IPS DF 6.9 (cell line): ENCODE measurements around the gene VCL.

Experiments used
- DNase-seq: peaks from one replicate; pipeline ENCODE4 v3.0.0-alpha.2; 2013; ENCODE audit warnings: low read depth, low spot score
- H3K27ac ChIP-seq: one replicate; pipeline ENCODE4 v1.5.1; 2013; ENCODE audit warnings: low read length, control low read depth
- H3K27me3 ChIP-seq: 2 replicates; pipeline ENCODE4 v1.6.1; 2013; ENCODE audit warnings: mild to moderate bottlenecking, low read length; ENCODE audit not compliant: control insufficient read depth, insufficient read depth
- H3K36me3 ChIP-seq: 2 replicates; pipeline ENCODE4 v1.6.1; 2013; ENCODE audit warnings: low read length; ENCODE audit not compliant: control insufficient read depth, insufficient read depth
- H3K4me1 ChIP-seq: 2 replicates; pipeline ENCODE4 v1.6.1; 2013; ENCODE audit warnings: low read length; ENCODE audit not compliant: control insufficient read depth, insufficient read depth
- H3K4me3 ChIP-seq: 2 replicates; pipeline ENCODE4 v1.5.1; 2013; ENCODE audit warnings: mild to moderate bottlenecking, low read length
- H3K9me3 ChIP-seq: 2 replicates; pipeline ENCODE4 v1.6.1; 2013; ENCODE audit warnings: low read length, inconsistent platforms; ENCODE audit not compliant: control insufficient read depth, insufficient read depth
- WGBS: extraction: QIAGEN DNeasy Blood & Tissue Kit; methylation state at CpG from one replicate; pipeline ENCODE4 v1.1.7; 2013; ENCODE audit warnings: mixed read lengths, missing lambda C conversion rate; ENCODE audit not compliant: insufficient read length, insufficient coverage; 5-methylcytosine and 5-hydroxymethylcytosine counted together

The VCL gene

GRCh38 chr10:73973427-73973826 is 24.5 kb upstream of the VCL start:
- no peak for DNase-seq
- H3K4me3 ChIP-seq, result no peak overlapping the region
- no peaks in the 10 kb centered on the region for H3K27me3 ChIP-seq
- H3K36me3 ChIP-seq, result no peaks in the 10 kb centered on the region
- H3K9me3 ChIP-seq, result no peaks in the 10 kb centered on the region
- H3K4me1 ChIP-seq, result no peaks in the 10 kb centered on the region
- no peak overlapping the region for H3K27ac ChIP-seq
- no CpG with 5 or more reads among the region's 2 CpGs for WGBS

GRCh38 chr10:73974309-73974946 is 23.5 kb upstream of the VCL start:
- no peaks in the 10 kb centered on the region for H3K36me3 ChIP-seq
- no peaks in the 10 kb centered on the region for H3K27me3 ChIP-seq
- WGBS, result no CpG with 5 or more reads among the region's 5 CpGs
- H3K4me1 ChIP-seq, result no peaks in the 10 kb centered on the region
- no peaks in the 10 kb centered on the region for H3K9me3 ChIP-seq
- H3K27ac ChIP-seq, result no peak overlapping the region
- DNase-seq, result no peak
- H3K4me3 ChIP-seq, result no peak overlapping the region

GRCh38 chr10:73975388-73975787 is 22.5 kb upstream of the VCL start:
- no peaks in the 10 kb centered on the region for H3K27me3 ChIP-seq
- H3K36me3 ChIP-seq, result no peaks in the 10 kb centered on the region
- H3K9me3 ChIP-seq, result no peaks in the 10 kb centered on the region
- no peak overlapping the region for H3K27ac ChIP-seq
- H3K4me3 ChIP-seq, result no peak overlapping the region
- WGBS, result no CpG with 5 or more reads among the region's 4 CpGs
- DNase-seq, result no peak
- no peaks in the 10 kb centered on the region for H3K4me1 ChIP-seq

- Histone ChIP-seq H3K27ac (no peak overlapping the region), H3K27me3 (no peaks in the 10 kb centered on the region), H3K9me3 (no peaks in the 10 kb centered on the region), H3K4me1 (no peaks in the 10 kb centered on the region), H3K36me3 (no peaks in the 10 kb centered on the region), H3K4me3 (no peak overlapping the region)
- no peak for DNase-seq
- no CpG with 5 or more reads among the region's 4 CpGs for WGBS
Measured at GRCh38 chr10:73979141-73979808, 18.6 kb upstream of the VCL start.

- no peak overlapping the region for H3K27ac ChIP-seq
- no peak overlapping the region for H3K4me3 ChIP-seq
- no peaks in the 10 kb centered on the region for H3K27me3 ChIP-seq
- WGBS, result no CpG with 5 or more reads among the region's 4 CpGs
- H3K4me1 ChIP-seq, result no peaks in the 10 kb centered on the region
- no peaks in the 10 kb centered on the region for H3K36me3 ChIP-seq
- no peak for DNase-seq
- no peaks in the 10 kb centered on the region for H3K9me3 ChIP-seq
Measured at GRCh38 chr10:73979809-73980433, 18.0 kb upstream of the VCL start.

GRCh38 chr10:73981812-73982211 is 16.1 kb upstream of the VCL start:
- H3K27ac ChIP-seq, result no peak overlapping the region
- H3K27me3 ChIP-seq, result no peaks in the 10 kb centered on the region
- no peaks in the 10 kb centered on the region for H3K9me3 ChIP-seq
- no peaks in the 10 kb centered on the region for H3K4me1 ChIP-seq
- H3K36me3 ChIP-seq, result no peaks in the 10 kb centered on the region
- H3K4me3 ChIP-seq, result no peak overlapping the region
- no CpG with 5 or more reads among the region's 3 CpGs for whole genome bisulfite sequencing
- no peak for DNase-seq

- H3K27ac ChIP-seq, result no peak overlapping the region
- H3K36me3 ChIP-seq, result no peaks in the 10 kb centered on the region
- no CpG with 5 or more reads among the region's 8 CpGs for WGBS
- no peaks in the 10 kb centered on the region for H3K4me1 ChIP-seq
- DNase-seq, result no peak
- no peaks in the 10 kb centered on the region for H3K9me3 ChIP-seq
- no peaks in the 10 kb centered on the region for H3K27me3 ChIP-seq
- no peak overlapping the region for H3K4me3 ChIP-seq
Measured at GRCh38 chr10:73983096-73984047, 14.5 kb upstream of the VCL start.

- no peaks in the 10 kb centered on the region for H3K4me1 ChIP-seq
- H3K27me3 ChIP-seq, result no peaks in the 10 kb centered on the region
- H3K9me3 ChIP-seq, result no peaks in the 10 kb centered on the region
- WGBS, result no CpG with 5 or more reads among the region's 2 CpGs
- H3K36me3 ChIP-seq, result no peaks in the 10 kb centered on the region
- no peak overlapping the region for H3K27ac ChIP-seq
- H3K4me3 ChIP-seq, result no peak overlapping the region
- no peak for DNase-seq
Measured at GRCh38 chr10:73989594-73990150, 8.2 kb upstream of the VCL start.

GRCh38 chr10:73991203-73991883 is 6.6 kb upstream of the VCL start:
- H3K4me1 ChIP-seq, result no peaks in the 10 kb centered on the region
- no peak overlapping the region for H3K27ac ChIP-seq
- no CpG with 5 or more reads among the region's 3 CpGs for whole genome bisulfite sequencing
- DNase-seq, result no peak
- H3K36me3 ChIP-seq, result no peaks in the 10 kb centered on the region
- no peak overlapping the region for H3K4me3 ChIP-seq
- H3K27me3 ChIP-seq, result no peaks in the 10 kb centered on the region
- no peaks in the 10 kb centered on the region for H3K9me3 ChIP-seq
